Neural cell (in vitro differentiated cells): ENCODE results near the gene POLR1E. TPM values are rescaled to one million over a fixed set of nuclear protein-coding genes. Genes with fewer than 3 reads are reported as not detected.

Source experiments
- H2AFZ ChIP-seq: fragments of 200-600, 300-800 bp; sonication (generic), shearing (Covaris generic); 2 replicates; pipeline ENCODE4 v1.6.0; 2014; ENCODE audit warnings: low read depth, mild to moderate bottlenecking, antibody characterized with exemption, low read length, moderate library complexity
- H3F3A ChIP-seq: fragments of 200-600 bp; shearing (Covaris generic); 2 replicates; pipeline ENCODE4 v1.6.1; 2016; ENCODE audit warnings: mild to moderate bottlenecking, moderate library complexity, mixed read lengths, antibody characterized with exemption, low read length; ENCODE audit not compliant: insufficient read depth, poor library complexity, severe bottlenecking
- H3K27ac ChIP-seq: fragments of 200-600, 300-800 bp; sonication (generic), shearing (Covaris generic); 2 replicates; pipeline ENCODE4 v1.5.1; 2014; ENCODE audit warnings: mild to moderate bottlenecking, low read length, moderate library complexity
- H3K27me3 ChIP-seq: fragments of 300-800, 200-600 bp; sonication (generic), shearing (Covaris generic); 2 replicates; pipeline ENCODE4 v1.6.0; 2014; ENCODE audit warnings: mild to moderate bottlenecking, low read depth, low read length, moderate library complexity; ENCODE audit not compliant: insufficient read depth
- H3K36me3 ChIP-seq: fragments of 300-800, 200-600 bp; sonication (generic), shearing (Covaris generic); 2 replicates; pipeline ENCODE4 v1.5.1; 2014; ENCODE audit warnings: mild to moderate bottlenecking, antibody characterized with exemption, low read length, moderate library complexity; ENCODE audit not compliant: insufficient read depth
- H3K4me2 ChIP-seq: fragments of 300-800, 200-600 bp; sonication (generic), shearing (Covaris generic); 2 replicates; pipeline ENCODE4 v1.6.0; 2014; ENCODE audit warnings: mild to moderate bottlenecking, low read length
- H3K4me3 ChIP-seq: fragments of 300-800, 200-600 bp; sonication (generic), shearing (Covaris generic); 2 replicates; pipeline ENCODE4 v1.5.1; 2014; ENCODE audit warnings: mild to moderate bottlenecking, low read length, moderate library complexity
- H3K79me2 ChIP-seq: fragments of 200-600 bp; shearing (Covaris generic); replicated peaks from 2 replicates; pipeline ENCODE4 v1.6.0; 2014; ENCODE audit warnings: mild to moderate bottlenecking, low read length, moderate library complexity; ENCODE audit not compliant: insufficient read depth
- H3K9ac ChIP-seq: fragments of 300-800, 200-600 bp; sonication (generic), shearing (Covaris generic); 2 replicates; pipeline ENCODE4 v1.6.1; 2016; ENCODE audit warnings: mild to moderate bottlenecking, low read length, mixed read lengths
- H3K9me2 ChIP-seq: fragments of 200-600 bp; shearing (Covaris generic); 2 replicates; pipeline ENCODE4 v1.6.1; 2016; ENCODE audit warnings: mild to moderate bottlenecking, low read length, mixed read lengths; ENCODE audit not compliant: insufficient read depth
- H3K9me3 ChIP-seq: fragments of 200-600, 300-800 bp; sonication (generic), shearing (Covaris generic); 2 replicates; pipeline ENCODE4 v1.6.1; 2016; ENCODE audit warnings: mild to moderate bottlenecking, mixed run types, low read length, moderate library complexity, mixed read lengths
- H4K20me1 ChIP-seq: fragments of 200-600 bp; shearing (Covaris generic); 2 replicates; pipeline ENCODE4 v1.6.1; 2016; ENCODE audit warnings: mild to moderate bottlenecking, mixed run types; ENCODE audit not compliant: insufficient read depth
- CTCF ChIP-seq: fragments of 450-650 bp; IDR thresholded peaks from 2 replicates; pipeline ENCODE4 v1.5.1; 2014; ENCODE audit warnings: antibody characterized with exemption, mild to moderate bottlenecking, moderate library complexity; ENCODE audit not compliant: poor library complexity, severe bottlenecking
- EP300 ChIP-seq: fragments of 450-650 bp; conservative IDR thresholded peaks from 2 replicates; pipeline ENCODE4 v1.6.1; 2014; ENCODE audit warnings: antibody characterized with exemption, mild to moderate bottlenecking, moderate library complexity; ENCODE audit not compliant: poor library complexity, severe bottlenecking
- EZH2 ChIP-seq: fragments of 200-600, 300-800 bp; shearing (Covaris generic), sonication (generic); IDR thresholded peaks from 2 replicates; pipeline ENCODE4 v1.6.1; 2014; ENCODE audit warnings: antibody characterized with exemption, low read length, borderline replicate concordance, mild to moderate bottlenecking; ENCODE audit not compliant: insufficient read depth, poor library complexity, severe bottlenecking
- MXI1 ChIP-seq: fragments of 450-650 bp; conservative IDR thresholded peaks from 2 replicates; pipeline ENCODE4 v1.6.1; 2014; ENCODE audit warnings: antibody characterized with exemption, mild to moderate bottlenecking; ENCODE audit not compliant: poor library complexity, severe bottlenecking
- POLR2AphosphoS5 ChIP-seq: IDR thresholded peaks from 2 replicates; pipeline ENCODE4 v1.6.1; 2012
- RAD21 ChIP-seq: fragments of 450-650 bp; conservative IDR thresholded peaks from 2 replicates; pipeline ENCODE4 v1.6.1; 2014; ENCODE audit warnings: antibody characterized with exemption, mild to moderate bottlenecking, moderate library complexity
- REST ChIP-seq: IDR thresholded peaks from 2 replicates; pipeline ENCODE4 v1.6.1; 2012; ENCODE audit warnings: borderline replicate concordance
- SMC3 ChIP-seq: fragments of 450-650 bp; conservative IDR thresholded peaks from 2 replicates; pipeline ENCODE4 v1.6.1; 2014; ENCODE audit warnings: antibody characterized with exemption, mild to moderate bottlenecking, moderate library complexity; ENCODE audit not compliant: poor library complexity
- TAF1 ChIP-seq: IDR thresholded peaks from 2 replicates; pipeline ENCODE4 v1.6.1; 2012; ENCODE audit warnings: low read depth
- polyA plus RNA-seq: library from polyadenylated mRNA; depleted of rRNA; stranded (reverse); fragments of >200 nt; gene quantifications from 2 replicates; pipeline ENCODE4 v1.2.3, GENCODE V29; 2014

Gene POLR1E
- polyA plus RNA-seq, 1 donor from 2014 or later: 19.1 TPM

- Histone ChIP-seq H3K79me2 (peaks cover 9% of the 10 kb centered on the region), H3K27me3 (no peaks in the 10 kb centered on the region)
- TF ChIP-seq RAD21 (no peak), EZH2 (no peak), REST (no peak), SMC3 (no peak), MXI1 (no peak), EP300 (no peak), TAF1 (no peak), CTCF (no peak), POLR2AphosphoS5 (no peak)
Observed at GRCh38 chr9:37444890-37445289, 40.9 kb upstream of the POLR1E start.

GRCh38 chr9:37445832-37446231, 39.9 kb upstream of the POLR1E start:
- Histone ChIP-seq H3K36me3 (no peaks in the 10 kb centered on the region), H3K27ac (no peak overlapping the region), H4K20me1 (no peaks in the 10 kb centered on the region), H3K4me3 (no peak overlapping the region), H3K9ac (no peak overlapping the region), H3K4me2 (no peak overlapping the region), H3K79me2 (peaks cover 9% of the 10 kb centered on the region), H3K9me3 (no peaks in the 10 kb centered on the region), H2AFZ (no peak overlapping the region), H3F3A (no peaks in the 10 kb centered on the region), H3K27me3 (no peaks in the 10 kb centered on the region), H3K9me2 (no peaks in the 10 kb centered on the region)
- no peak for TF ChIP-seq TAF1
- TF ChIP-seq REST: no peak
- TF ChIP-seq RAD21: no peak
- no peak for TF ChIP-seq CTCF
- no peak for TF ChIP-seq MXI1
- no peak for TF ChIP-seq EZH2

More at GRCh38 chr9:37444890-37445289, 40.9 kb upstream of the POLR1E start:
- H3K9me2 ChIP-seq: no peaks in the 10 kb centered on the region
- H4K20me1 ChIP-seq: no peaks in the 10 kb centered on the region
- no peaks in the 10 kb centered on the region for H3K36me3 ChIP-seq
- H3F3A ChIP-seq: no peaks in the 10 kb centered on the region
- H3K4me3 ChIP-seq: no peak overlapping the region
- H3K27ac ChIP-seq: no peak overlapping the region
- no peak overlapping the region for H3K9ac ChIP-seq
- no peak overlapping the region for H2AFZ ChIP-seq
- H3K9me3 ChIP-seq: no peaks in the 10 kb centered on the region
- no peak overlapping the region for H3K4me2 ChIP-seq
